A673 (cell line): ENCODE measurements around the gene WWTR1.

Source experiments
- CTCF ChIP-seq: fragments of 300-800, 200-600 bp; sonication (generic); conservative IDR thresholded peaks from 2 replicates; pipeline ENCODE4 v1.5.1; 2017; ENCODE audit warnings: low read depth, mild to moderate bottlenecking, antibody characterized with exemption, low read length, moderate library complexity, mixed read lengths
- EZH2 ChIP-seq: fragments of 200-600 bp; sonication (generic); IDR thresholded peaks from 2 replicates; pipeline ENCODE4 v1.6.1; 2017; ENCODE audit warnings: borderline replicate concordance, low read depth, mild to moderate bottlenecking, mixed read lengths, antibody characterized with exemption, low read length; ENCODE audit not compliant: poor library complexity, severe bottlenecking

GRCh38 chr3:149512073-149512782 is 145.6 kb downstream of the WWTR1 start:
- TF ChIP-seq CTCF: peak; percentile 90
- TF ChIP-seq EZH2: no peak
